Measurements from ENCODE around the gene TOPAZ1.

DNA sequence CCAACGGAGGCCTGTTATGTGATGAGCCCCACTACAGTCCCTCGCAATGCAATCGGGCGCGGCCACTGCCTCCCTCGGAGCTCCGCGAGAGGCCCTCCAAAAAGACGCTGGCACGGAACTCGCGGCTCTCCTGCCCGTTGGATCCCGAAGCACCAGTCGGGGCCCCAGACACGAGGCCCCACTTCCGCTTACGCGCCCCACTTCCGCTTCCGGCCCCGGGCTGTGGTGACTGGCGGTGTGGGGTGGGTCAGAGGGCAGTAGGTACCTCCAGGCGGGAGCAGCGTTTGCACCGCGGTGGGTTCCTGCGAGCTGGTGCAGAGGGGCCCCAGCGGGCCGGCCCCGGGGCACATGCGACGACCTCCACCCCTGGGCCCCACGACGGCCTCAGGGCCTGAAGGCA lies at the start of gene TOPAZ1:
- TF ChIP-seq, protein P1, sequence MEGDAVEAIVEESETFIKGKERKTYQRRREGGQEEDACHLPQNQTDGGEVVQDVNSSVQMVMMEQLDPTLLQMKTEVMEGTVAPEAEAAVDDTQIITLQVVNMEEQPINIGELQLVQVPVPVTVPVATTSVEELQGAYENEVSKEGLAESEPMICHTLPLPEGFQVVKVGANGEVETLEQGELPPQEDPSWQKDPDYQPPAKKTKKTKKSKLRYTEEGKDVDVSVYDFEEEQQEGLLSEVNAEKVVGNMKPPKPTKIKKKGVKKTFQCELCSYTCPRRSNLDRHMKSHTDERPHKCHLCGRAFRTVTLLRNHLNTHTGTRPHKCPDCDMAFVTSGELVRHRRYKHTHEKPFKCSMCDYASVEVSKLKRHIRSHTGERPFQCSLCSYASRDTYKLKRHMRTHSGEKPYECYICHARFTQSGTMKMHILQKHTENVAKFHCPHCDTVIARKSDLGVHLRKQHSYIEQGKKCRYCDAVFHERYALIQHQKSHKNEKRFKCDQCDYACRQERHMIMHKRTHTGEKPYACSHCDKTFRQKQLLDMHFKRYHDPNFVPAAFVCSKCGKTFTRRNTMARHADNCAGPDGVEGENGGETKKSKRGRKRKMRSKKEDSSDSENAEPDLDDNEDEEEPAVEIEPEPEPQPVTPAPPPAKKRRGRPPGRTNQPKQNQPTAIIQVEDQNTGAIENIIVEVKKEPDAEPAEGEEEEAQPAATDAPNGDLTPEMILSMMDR (IDR thresholded peaks at IDR 0.05), result no peak
- no peak for TF ChIP-seq POLR2A (IDR thresholded peaks at IDR 0.05)
- TF ChIP-seq POLR2AphosphoS5 (IDR thresholded peaks at IDR 0.05), result no peak
